Mesothelial cell of epicardium (in vitro differentiated cells): Measurements from ENCODE around the gene HIPK4. TPM values are rescaled to one million over a fixed set of nuclear protein-coding genes. Genes with fewer than 3 reads are reported as not detected.

ENCODE experiments used
- DNase-seq, 2 experiments: peaks; one replicate each; pipeline ENCODE4 v3.0.0; 2021; ENCODE audit warnings: low spot score in 2 of 2; ENCODE audit not compliant: unreplicated experiment in 2 of 2
- H3K27ac Mint-ChIP-seq: 2 replicates; pipeline ENCODE4 v1.8.0; 2021; ENCODE audit warnings: mixed read lengths
- H3K27me3 Mint-ChIP-seq: 2 replicates; pipeline ENCODE4 v1.8.0; 2021; ENCODE audit warnings: low read depth, mixed read lengths
- H3K36me3 Mint-ChIP-seq: 2 replicates; pipeline ENCODE4 v1.8.0; 2021; ENCODE audit warnings: mixed read lengths
- H3K4me1 Mint-ChIP-seq: 2 replicates; pipeline ENCODE4 v1.8.0; 2021; ENCODE audit warnings: mixed read lengths
- H3K4me3 Mint-ChIP-seq: 2 replicates; pipeline ENCODE4 v1.8.0; 2021; ENCODE audit warnings: mild to moderate bottlenecking, moderate library complexity, mixed read lengths
- H3K9me3 Mint-ChIP-seq: 2 replicates; pipeline ENCODE4 v1.8.0; 2021; ENCODE audit warnings: mixed read lengths
- CTCF ChIP-seq: fragments of 200-600 bp; sonication (generic); IDR thresholded peaks from one replicate; pipeline ENCODE4 v1.5.0; 2021; ENCODE audit warnings: antibody characterized with exemption; ENCODE audit not compliant: unreplicated experiment
- total RNA-seq: library from RNA; stranded (reverse); gene quantifications from 3 replicates; pipeline ENCODE4 v1.2.1, GENCODE V29; 2021

The HIPK4 gene
- total RNA-seq, 1 donor from 2014 or later, result 0.31 TPM

DNA sequence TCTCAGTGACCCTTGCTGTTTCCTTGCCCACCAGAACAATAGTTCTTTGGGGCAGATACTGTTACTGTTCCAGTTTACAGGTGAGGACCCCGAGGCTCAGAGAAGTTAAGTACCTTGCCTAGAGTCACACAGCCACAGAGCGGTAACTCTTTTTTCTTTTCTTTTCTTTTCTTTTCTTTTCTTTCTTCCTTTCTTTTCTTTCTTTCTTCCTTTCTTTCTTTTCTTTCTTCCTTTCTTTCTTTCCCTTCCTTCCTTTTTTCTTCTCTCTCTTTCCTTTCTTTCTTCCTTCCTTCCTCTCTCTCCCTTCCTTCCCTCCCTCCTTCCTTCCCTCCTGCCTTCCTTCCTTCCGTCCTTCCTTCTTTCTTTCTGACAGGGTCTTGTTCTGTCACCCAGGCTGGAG is 28.1 kb upstream of the HIPK4 start:
- Mint-ChIP-seq H3K4me3 (no peak overlapping the region), H3K27me3 (no peaks in the 10 kb centered on the region)

DNA sequence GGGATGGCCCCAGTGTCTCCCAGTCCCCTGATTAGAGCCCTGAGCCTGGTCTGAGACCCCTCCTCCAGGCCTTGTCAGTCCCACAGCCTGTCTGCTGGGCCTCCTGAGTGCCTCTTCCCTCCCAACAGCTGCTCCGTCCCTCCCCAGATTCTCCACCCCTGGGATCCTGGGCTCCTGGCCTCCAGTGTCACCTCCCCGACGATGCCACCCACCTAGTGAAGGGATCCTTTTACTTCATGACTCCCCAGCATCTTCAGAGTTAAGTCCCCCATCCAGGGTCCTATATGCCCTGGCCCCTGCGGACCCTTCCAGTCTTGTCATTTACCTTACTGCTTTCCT is 27.6 kb upstream of the HIPK4 start:
- Mint-ChIP-seq H3K4me3 (no peak overlapping the region), H3K27ac (peak overlapping the region; percentile 78), H3K36me3 (no peaks in the 10 kb centered on the region), H3K27me3 (no peaks in the 10 kb centered on the region), H3K4me1 (peaks cover 22% of the 10 kb centered on the region), H3K9me3 (no peaks in the 10 kb centered on the region)
- no peak for DNase-seq
- no peak for TF ChIP-seq CTCF

More for the DNA sequence above, 28.1 kb upstream of the HIPK4 start:
- DNase-seq, result no peak
- no peak for TF ChIP-seq CTCF
- no peaks in the 10 kb centered on the region for H3K9me3 Mint-ChIP-seq
- peak overlapping the region; percentile 78 for H3K27ac Mint-ChIP-seq
- H3K4me1 Mint-ChIP-seq, result peaks cover 22% of the 10 kb centered on the region
- H3K36me3 Mint-ChIP-seq, result no peaks in the 10 kb centered on the region

DNA sequence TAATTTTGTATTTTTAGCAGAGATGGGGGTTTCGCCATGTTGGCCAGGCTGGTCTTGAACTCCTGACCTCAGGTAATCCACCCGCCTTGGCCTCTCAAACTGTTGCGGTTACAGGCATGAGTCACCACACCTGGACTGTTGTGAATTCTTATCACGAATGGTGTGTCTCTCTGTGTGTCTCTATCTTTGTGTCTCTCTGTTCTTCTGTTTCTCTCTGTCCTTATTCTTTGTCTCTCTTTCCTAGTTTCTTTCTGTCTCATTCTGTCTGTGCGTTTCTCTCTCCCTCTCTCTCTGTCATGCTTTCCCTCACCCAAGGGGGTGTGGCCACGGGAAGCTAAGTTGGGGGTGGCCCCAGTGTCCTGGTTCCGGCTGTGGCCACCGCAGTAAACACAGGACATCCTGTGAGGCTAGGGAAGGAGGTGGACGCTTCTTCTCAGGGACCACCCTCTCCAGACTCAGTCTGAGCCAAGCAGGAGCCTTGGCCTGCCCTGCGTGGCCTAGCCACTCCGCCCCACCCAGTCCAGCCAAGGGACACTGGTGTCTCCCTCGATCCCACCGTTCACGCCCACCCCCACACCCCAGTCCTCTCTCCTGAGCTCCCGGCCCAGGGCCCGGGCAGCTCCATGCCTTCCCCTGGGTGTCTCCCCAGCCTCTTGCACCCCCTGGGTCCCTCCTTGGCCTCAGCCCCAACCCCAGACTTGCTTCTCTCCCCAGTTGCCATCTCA is 27.1 kb upstream of the HIPK4 start:
- DNase-seq, result no peak
- no peak for TF ChIP-seq CTCF
- no peaks in the 10 kb centered on the region for H3K27me3 Mint-ChIP-seq

DNA sequence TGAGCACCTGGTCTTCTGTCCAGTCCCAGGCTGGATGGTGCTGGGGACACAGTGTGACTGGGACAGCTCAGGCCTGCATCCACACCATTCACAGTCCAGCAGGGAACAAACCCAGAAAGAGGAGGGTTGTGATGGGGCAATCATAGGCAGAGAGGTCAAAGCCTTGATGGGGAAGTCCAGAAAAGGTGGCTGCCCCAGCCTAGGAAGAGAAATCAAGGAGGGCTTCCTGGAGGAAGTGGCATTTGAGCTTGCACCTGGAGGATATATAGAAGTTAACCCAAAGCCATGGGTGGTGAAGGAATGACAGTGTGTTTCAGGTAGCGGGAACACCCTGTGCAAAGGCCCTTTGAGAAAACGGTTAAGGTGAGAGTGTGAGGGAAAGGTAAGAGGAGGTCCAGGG is 25.8 kb upstream of the HIPK4 start:
- H3K27me3 Mint-ChIP-seq, result no peaks in the 10 kb centered on the region
- no peak overlapping the region for H3K4me3 Mint-ChIP-seq

More for the DNA sequence above, 27.1 kb upstream of the HIPK4 start:
- Mint-ChIP-seq H3K36me3 (no peaks in the 10 kb centered on the region), H3K9me3 (no peaks in the 10 kb centered on the region), H3K4me3 (no peak overlapping the region), H3K4me1 (peaks cover 17% of the 10 kb centered on the region), H3K27ac (peak overlapping the region; percentile 78)

DNA sequence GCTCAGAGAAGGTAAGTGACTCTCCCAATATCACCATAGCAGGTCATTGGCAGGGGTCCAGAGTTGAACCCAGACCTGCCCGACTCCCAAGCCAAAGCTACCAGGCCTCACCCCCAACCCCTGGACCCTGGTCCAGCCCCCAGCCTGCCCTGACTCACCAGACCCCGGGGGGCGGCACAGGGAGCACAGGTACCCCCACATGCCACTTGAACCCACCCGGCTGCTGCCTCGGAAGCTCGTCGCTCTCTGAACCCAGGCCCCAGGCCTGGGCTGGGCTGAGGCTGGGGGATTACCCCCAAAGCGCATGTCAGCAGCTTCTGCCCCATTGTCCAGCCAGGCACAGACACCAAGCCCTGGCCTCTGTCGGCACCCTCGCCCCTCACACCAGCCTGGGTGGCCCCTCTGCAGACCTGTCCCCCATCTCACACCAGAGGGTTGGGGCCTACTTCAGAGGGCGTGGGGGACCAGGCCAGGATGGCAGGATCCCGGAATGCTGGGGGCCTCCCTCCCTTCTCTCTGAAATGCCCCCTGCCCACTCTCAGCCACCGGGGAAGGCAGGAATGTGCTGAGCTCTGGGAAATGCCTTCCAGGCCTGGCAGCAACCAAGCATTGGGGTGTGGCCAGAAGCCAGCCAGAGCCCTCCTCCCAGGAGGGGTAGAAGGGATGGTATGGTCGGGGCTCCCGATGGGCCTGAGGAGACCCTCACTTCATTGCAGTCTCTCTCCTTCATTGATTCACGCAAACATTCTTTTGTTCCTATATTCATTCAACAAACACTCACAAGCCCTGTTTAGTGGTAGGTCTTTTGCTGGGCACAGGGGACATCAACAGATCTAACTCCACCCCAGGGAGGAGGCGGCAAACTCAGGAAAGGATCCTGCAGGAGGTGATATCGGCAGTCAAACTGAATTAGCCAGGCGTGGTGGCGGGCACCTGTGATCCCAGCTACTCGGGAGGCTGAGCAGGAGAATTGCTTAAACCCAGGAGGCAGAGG is 24.9 kb upstream of the HIPK4 start:
- no peak for DNase-seq
- H3K4me3 Mint-ChIP-seq, result no peak overlapping the region
- H3K4me1 Mint-ChIP-seq, result peaks cover 12% of the 10 kb centered on the region
- TF ChIP-seq CTCF, result no peak
- H3K27ac Mint-ChIP-seq, result no peak overlapping the region
- H3K36me3 Mint-ChIP-seq, result no peaks in the 10 kb centered on the region
- H3K27me3 Mint-ChIP-seq, result no peaks in the 10 kb centered on the region
- no peaks in the 10 kb centered on the region for H3K9me3 Mint-ChIP-seq

More for the DNA sequence above, 25.8 kb upstream of the HIPK4 start:
- Mint-ChIP-seq H3K4me1 (peaks cover 13% of the 10 kb centered on the region), H3K36me3 (no peaks in the 10 kb centered on the region), H3K9me3 (no peaks in the 10 kb centered on the region), H3K27ac (no peak overlapping the region)
- no peak for TF ChIP-seq CTCF
- DNase-seq, result no peak
